Esophagus muscularis mucosa (tissue), 4 donors: Measurements from ENCODE around the gene SPRR2G.

Experiments used
- EP300 ChIP-seq: sonication (generic); formaldehyde crosslinking; IDR thresholded peaks from one replicate; pipeline ENCODE4 v1.6.1; 2017; ENCODE audit warnings: antibody characterized with exemption
- POLR2A ChIP-seq: fragments of 450-650 bp; IDR thresholded peaks from one replicate; pipeline ENCODE4 v1.6.1; 2017; ENCODE audit warnings: antibody characterized with exemption, moderate library complexity, mild to moderate bottlenecking, low read depth
- POLR2AphosphoS5 ChIP-seq, 2 donors: sonication (generic); formaldehyde crosslinking; IDR thresholded peaks; one replicate each; pipeline ENCODE4 v1.6.1; 2017; ENCODE audit warnings: antibody characterized with exemption in 2 of 2
- TF ChIP-seq, protein P1 (sequence below), 3 experiments: fragments of 200-600 bp in 2 of 3; fragments of 450-650 bp in 1 of 3; sonication (generic) in 2 of 3; IDR thresholded peaks; one replicate each; pipeline ENCODE4 v1.5.1; 2017 to 2019; ENCODE audit warnings: antibody characterized with exemption in 3 of 3, mild to moderate bottlenecking in 2 of 3, moderate library complexity in 1 of 3

DNA sequence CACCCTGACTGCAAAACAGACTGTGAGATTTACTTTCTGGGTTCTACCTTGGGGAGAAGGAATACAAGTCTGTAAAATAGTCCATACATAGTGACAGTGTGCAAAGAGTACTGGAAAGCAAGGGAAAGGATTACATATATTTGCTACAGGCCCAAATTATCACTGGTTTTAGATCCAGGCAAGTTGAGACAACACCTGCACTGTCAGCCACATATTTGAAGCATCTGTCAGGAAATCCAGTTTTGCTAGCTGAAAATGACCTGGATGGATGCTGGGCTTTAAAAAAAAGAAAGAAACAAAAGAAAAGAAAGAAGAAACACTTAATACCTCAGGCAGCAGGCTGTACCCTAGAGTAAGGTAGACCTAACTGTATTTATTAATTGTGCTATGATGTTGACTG lies 23.9 kb upstream of the SPRR2G start:
- TF ChIP-seq, protein P1, sequence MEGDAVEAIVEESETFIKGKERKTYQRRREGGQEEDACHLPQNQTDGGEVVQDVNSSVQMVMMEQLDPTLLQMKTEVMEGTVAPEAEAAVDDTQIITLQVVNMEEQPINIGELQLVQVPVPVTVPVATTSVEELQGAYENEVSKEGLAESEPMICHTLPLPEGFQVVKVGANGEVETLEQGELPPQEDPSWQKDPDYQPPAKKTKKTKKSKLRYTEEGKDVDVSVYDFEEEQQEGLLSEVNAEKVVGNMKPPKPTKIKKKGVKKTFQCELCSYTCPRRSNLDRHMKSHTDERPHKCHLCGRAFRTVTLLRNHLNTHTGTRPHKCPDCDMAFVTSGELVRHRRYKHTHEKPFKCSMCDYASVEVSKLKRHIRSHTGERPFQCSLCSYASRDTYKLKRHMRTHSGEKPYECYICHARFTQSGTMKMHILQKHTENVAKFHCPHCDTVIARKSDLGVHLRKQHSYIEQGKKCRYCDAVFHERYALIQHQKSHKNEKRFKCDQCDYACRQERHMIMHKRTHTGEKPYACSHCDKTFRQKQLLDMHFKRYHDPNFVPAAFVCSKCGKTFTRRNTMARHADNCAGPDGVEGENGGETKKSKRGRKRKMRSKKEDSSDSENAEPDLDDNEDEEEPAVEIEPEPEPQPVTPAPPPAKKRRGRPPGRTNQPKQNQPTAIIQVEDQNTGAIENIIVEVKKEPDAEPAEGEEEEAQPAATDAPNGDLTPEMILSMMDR (IDR thresholded peaks at IDR 0.05): no peak
- TF ChIP-seq EP300 (no peak), POLR2A (no peak), POLR2AphosphoS5 (IDR thresholded peaks at IDR 0.05) (no peak)
